PFSK-1 (cell line): ENCODE measurements around the gene SLC25A2.

Experiments used
- FOXP2 ChIP-seq: optimal IDR thresholded peaks from 2 replicates; pipeline ENCODE3; 2011; ENCODE audit warnings: borderline replicate concordance, control low read depth, inconsistent platforms; ENCODE audit not compliant: insufficient read depth; ENCODE audit errors: extremely low read length, extremely low read depth
- POLR2AphosphoS5 ChIP-seq: IDR thresholded peaks from 2 replicates; pipeline ENCODE4 v1.6.1; 2012; ENCODE audit warnings: low read depth, mild to moderate bottlenecking, control low read depth, low read length, moderate library complexity
- REST ChIP-seq, 2 experiments: IDR thresholded peaks; 2 replicates each; pipeline versions ENCODE4 v1.6.1 to v1.8.0; 2011 to 2012; ENCODE audit warnings: low read depth in 2 of 2, low read length in 2 of 2, control low read depth in 1 of 2, inconsistent platforms in 1 of 2, mild to moderate bottlenecking in 1 of 2, moderate library complexity in 1 of 2; ENCODE audit not compliant: insufficient read depth in 1 of 2
- SIN3A ChIP-seq: IDR thresholded peaks from 2 replicates; pipeline ENCODE4 v1.6.1; 2012; ENCODE audit warnings: mild to moderate bottlenecking, low read length, moderate library complexity, borderline replicate concordance; ENCODE audit not compliant: insufficient read depth
- TAF1 ChIP-seq: IDR thresholded peaks from 2 replicates; pipeline ENCODE4 v1.6.1; 2012; ENCODE audit warnings: low read length, control low read depth, borderline replicate concordance; ENCODE audit not compliant: insufficient read depth

Gene SLC25A2

GRCh38 chr5:141326088-141326854 is 22.4 kb upstream of the SLC25A2 start:
- no peak for TF ChIP-seq REST (IDR thresholded peaks at IDR 0.05; ENCODE audit: insufficient read depth in 1 of 2, low read depth in 2 of 2, low read length in 2 of 2)
- TF ChIP-seq SIN3A, result no peak
- no peak for TF ChIP-seq FOXP2
- peak; percentile 84 for TF ChIP-seq POLR2AphosphoS5
- TF ChIP-seq TAF1, result peak; percentile 26; the same call in 1 of the 2 replicates

GRCh38 chr5:141322261-141322660 is 18.4 kb upstream of the SLC25A2 start:
- no peak for TF ChIP-seq REST (IDR thresholded peaks at IDR 0.05; ENCODE audit: insufficient read depth in 1 of 2, low read depth in 2 of 2, low read length in 2 of 2)
- TF ChIP-seq SIN3A, result no peak
- TF ChIP-seq TAF1, result no peak
- no peak for TF ChIP-seq POLR2AphosphoS5

GRCh38 chr5:141320225-141321169 is 16.6 kb upstream of the SLC25A2 start, which contains the start of gene TAF7:
TAF7 (minus strand) TSS chr5:141320784; CDS start chr5:141320044, 740 bp downstream.
- TF ChIP-seq REST (IDR thresholded peaks at IDR 0.05; ENCODE audit: insufficient read depth in 1 of 2, low read depth in 2 of 2, low read length in 2 of 2) (0 out of 4 replicates have a peak, but pooled peaks of 1 of the 2 experiments have one; percentile 13), SIN3A (0 out of 2 replicates have a peak, but pooled peaks have one; percentile 19), TAF1 (no peak), POLR2AphosphoS5 (peak; percentile 97), FOXP2 (peak; percentile 90)

- TF ChIP-seq REST (IDR thresholded peaks at IDR 0.05; ENCODE audit: insufficient read depth in 1 of 2, low read depth in 2 of 2, low read length in 2 of 2), result no peak
- TF ChIP-seq POLR2AphosphoS5, result no peak
- TF ChIP-seq SIN3A, result no peak
- TF ChIP-seq TAF1, result no peak
- no peak for TF ChIP-seq FOXP2
Measured at GRCh38 chr5:141319699-141320098, 15.8 kb upstream of the SLC25A2 start.
